GM12864 (cell line): ENCODE measurements around the gene SEMA3F.
"Not testable (repeated sequence)": the region's sequence is repeated elsewhere in the genome, so short reads cannot be mapped to it uniquely, and the experiment has no call there.

Source experiments
- DNase-seq: peaks from one replicate; pipeline ENCODE4 v3.0.0-alpha.2; 2011; ENCODE audit warnings: low read depth
- H3K4me3 ChIP-seq: 2 replicates; pipeline ENCODE4 v1.5.1; 2011; ENCODE audit warnings: mild to moderate bottlenecking, low read depth, low read length, control low read depth
- TF ChIP-seq, protein P1 (sequence below): IDR thresholded peaks from 2 replicates; pipeline ENCODE4 v1.5.1; 2011; ENCODE audit warnings: low read depth, mild to moderate bottlenecking, moderate library complexity, low read length, control low read depth, inconsistent platforms; ENCODE audit errors: missing control alignments

SEMA3F gene

DNA sequence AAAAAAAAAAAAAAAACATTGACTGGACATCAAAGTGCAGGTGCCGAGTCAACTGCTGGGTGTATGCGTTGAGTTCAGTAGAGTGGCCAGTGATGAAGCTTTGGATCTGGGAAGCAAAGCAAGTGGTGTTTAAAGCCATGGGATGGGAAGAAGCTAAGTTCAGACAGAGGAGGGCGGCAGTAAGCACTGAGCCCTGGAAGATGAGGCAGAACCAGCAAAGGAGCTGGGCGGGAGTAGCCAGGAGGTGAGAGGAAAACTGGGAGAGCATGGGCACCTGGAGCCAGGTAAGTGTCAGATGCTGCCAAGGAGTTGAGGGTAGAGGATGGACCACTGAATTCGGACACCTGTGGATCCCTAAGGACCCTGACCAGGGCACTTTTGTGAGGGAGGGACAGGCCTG, 69.5 kb downstream of the SEMA3F start:
- DNase-seq = no peak
- TF ChIP-seq, protein P1, sequence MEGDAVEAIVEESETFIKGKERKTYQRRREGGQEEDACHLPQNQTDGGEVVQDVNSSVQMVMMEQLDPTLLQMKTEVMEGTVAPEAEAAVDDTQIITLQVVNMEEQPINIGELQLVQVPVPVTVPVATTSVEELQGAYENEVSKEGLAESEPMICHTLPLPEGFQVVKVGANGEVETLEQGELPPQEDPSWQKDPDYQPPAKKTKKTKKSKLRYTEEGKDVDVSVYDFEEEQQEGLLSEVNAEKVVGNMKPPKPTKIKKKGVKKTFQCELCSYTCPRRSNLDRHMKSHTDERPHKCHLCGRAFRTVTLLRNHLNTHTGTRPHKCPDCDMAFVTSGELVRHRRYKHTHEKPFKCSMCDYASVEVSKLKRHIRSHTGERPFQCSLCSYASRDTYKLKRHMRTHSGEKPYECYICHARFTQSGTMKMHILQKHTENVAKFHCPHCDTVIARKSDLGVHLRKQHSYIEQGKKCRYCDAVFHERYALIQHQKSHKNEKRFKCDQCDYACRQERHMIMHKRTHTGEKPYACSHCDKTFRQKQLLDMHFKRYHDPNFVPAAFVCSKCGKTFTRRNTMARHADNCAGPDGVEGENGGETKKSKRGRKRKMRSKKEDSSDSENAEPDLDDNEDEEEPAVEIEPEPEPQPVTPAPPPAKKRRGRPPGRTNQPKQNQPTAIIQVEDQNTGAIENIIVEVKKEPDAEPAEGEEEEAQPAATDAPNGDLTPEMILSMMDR = no peak
- H3K4me3 ChIP-seq = no peak overlapping the region

DNA sequence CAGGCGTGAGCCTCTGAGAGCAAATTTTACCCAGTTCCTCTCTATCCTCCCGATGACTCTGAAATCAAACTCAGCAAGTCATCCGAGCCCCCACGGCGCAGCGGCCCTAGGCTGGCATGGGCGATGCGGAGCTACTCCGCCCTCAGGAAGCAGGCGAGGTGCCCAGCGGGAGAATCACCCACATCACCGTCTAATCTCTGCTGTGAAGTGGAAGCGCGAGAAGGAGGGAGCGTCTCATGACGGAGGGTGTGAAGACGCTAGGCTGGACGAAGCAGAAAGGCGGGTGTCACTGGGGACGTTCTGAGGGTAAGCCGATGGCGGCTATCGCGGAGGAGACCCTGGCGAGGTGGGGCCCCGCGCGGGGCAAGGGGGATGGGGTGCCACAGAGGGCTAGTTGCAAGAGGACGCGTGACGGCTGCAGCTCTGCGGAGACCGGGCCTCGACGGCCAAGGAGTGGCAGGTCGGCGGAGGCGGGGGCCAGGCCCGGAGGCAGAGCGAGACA, 71.8 kb downstream of the SEMA3F start:
- H3K4me3 ChIP-seq = peak overlapping the region; percentile 68
- DNase-seq = no peak

DNA sequence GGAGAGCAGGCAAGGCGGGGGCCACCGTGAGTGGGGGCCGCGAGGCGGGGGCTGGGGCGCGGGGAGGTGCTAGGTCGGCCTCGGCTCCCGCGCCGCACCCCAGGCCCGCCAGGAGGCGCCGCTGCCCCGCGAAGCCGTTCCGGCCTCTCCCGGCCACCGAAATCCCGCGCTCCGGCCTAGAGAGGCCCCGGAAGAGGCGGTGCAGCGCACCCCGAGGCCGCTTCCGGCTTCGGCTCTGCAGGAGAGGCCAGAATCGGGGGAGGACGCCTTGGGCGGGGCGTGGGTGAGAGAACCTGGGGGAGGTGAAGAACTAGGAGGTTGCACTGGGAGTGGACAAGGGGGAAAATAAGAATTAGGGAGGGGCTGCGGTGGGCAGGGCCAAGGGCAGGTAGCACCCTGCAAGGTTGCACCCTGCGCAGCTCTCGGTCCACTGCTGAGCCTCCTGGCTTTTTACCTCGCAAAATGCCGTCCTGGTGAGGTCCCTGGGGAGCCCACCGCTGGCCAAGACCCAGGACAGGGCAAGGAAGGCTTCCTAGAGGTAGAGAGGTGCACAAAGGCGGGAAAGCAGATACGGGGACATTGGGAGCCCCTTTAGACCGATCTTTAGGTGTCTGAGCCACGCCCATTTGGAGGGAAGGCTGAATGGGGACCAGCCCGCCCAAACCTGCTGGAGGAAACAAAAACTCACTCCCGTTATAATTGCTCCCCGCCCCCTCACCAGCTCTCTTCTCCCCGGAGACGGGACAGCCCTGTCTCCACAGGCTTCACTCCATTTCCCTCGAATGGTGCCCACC, 72.5 kb downstream of the SEMA3F start:
- TF ChIP-seq, protein P1 = peak; percentile 76
- peak; percentile 82 for DNase-seq
- peak overlapping the region; percentile 71 for H3K4me3 ChIP-seq

More for the DNA sequence above, 71.8 kb downstream of the SEMA3F start:
- TF ChIP-seq, protein P1 = no peak

DNA sequence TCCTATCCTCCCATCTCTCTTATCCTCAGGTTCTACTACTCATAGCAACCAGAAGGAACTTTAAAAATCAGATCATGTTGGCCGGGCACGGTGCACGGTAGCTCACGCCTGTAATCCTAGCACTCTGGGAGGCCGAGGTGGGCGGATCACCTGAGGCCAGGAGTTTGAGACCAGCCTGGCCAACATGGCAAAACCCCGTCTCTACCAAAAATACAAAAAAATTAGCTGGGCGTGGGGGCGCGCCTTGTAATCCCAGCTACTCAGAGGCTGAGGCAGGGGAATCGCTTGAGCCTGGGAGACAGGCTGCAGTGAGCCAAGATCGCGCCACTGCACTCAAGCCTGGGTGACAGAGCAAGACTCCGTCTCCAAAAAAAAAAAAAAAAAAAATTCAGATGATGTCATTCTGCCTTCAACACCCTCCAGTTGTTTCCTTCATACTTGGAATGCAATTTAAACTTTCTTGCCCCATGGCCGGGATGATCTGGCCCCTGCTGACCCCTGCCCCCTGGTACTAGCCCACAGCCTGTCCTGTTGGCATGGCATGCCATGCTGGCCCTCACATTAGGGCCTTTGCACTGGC, 73.2 kb downstream of the SEMA3F start:
- not testable (repeated sequence) for DNase-seq
- peak overlapping the region; percentile 71 for H3K4me3 ChIP-seq

DNA sequence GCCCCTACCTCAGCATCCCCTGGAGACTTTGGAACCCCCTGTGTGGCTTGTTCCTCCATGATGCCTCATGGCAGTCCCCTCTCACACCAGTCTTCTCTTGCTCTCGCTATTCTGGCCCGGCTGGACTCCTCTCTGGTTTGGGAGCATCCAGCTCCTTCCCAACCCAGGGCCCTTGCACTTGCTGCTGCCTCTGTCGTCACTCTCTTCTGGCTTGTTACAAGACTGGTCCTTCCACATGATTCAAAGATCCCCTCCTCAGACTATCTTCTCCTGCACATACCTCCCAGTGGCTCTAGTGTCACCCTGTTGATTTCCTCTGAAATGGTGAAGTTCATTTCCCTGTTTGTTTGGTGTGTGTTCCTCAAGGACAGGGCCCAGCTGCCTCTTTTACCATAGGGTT, 74.4 kb downstream of the SEMA3F start:
- TF ChIP-seq, protein P1 = no peak
- no peak for DNase-seq
- no peak overlapping the region for H3K4me3 ChIP-seq

DNA sequence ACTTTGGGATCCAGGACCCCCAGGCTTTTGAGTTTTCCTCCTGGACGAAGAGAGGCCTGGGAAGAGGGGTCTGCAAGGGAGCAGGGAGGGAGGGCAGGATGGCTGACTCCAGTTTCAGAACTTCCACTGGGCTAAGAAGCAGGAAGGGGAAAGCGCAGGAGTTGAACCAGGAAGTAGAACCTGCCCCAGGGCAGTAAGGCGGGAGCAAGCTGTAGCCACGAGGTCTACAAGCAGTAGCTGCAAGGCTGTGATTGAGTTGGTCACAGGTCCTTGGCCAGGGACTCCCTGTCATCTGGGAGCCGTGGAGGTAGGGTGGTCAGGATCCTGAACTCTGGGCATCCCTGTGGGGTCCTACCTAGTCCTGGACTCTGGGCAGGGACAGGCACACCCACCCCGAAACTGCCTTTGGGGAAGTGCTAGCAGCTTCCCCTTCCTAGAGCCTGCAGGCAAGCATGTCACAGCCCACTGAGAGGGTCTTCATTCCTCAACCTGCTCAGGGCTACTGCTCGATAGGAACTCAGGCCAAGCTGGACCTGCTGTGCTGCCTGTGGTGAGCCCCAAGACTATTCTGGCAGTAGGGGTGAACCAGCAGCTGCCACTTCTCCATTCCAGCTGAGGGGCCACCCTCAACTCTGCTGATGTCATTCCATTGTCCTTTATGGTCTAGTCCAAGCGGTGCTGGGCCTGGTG, 75.1 kb downstream of the SEMA3F start:
- TF ChIP-seq, protein P1 = no peak
- DNase-seq = no peak
- H3K4me3 ChIP-seq = no peak overlapping the region

DNA sequence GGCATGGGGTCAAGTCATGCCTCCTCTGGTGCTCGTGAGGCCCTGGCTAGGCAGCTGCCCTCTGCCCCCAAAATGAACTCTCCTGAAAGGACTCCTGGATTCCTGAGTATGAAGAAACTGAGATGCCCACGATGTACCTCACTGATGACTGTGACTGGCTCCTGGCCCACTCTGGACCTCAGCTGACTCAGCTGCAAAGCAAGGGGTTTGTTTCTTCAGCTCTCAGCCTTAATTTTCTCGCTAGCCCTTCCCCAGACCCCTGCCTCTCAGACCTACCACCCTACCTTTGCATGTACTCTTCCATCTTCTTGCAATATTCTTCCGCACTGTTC, 75.6 kb downstream of the SEMA3F start:
- TF ChIP-seq, protein P1 = no peak
- no peak for DNase-seq
- H3K4me3 ChIP-seq = no peak overlapping the region
